GM21447 (cell line): ENCODE data around the gene PDLIM5.
"Not testable (repeated sequence)": the region's sequence is repeated elsewhere in the genome, so short reads cannot be mapped to it uniquely, and the experiment has no call there.

Experiments used
- ATAC-seq: cut with Tn5 transposase; IDR thresholded peaks from one replicate; pipeline ENCODE4 v1.9.1; 2021; ENCODE audit not compliant: unreplicated experiment

Gene PDLIM5

DNA sequence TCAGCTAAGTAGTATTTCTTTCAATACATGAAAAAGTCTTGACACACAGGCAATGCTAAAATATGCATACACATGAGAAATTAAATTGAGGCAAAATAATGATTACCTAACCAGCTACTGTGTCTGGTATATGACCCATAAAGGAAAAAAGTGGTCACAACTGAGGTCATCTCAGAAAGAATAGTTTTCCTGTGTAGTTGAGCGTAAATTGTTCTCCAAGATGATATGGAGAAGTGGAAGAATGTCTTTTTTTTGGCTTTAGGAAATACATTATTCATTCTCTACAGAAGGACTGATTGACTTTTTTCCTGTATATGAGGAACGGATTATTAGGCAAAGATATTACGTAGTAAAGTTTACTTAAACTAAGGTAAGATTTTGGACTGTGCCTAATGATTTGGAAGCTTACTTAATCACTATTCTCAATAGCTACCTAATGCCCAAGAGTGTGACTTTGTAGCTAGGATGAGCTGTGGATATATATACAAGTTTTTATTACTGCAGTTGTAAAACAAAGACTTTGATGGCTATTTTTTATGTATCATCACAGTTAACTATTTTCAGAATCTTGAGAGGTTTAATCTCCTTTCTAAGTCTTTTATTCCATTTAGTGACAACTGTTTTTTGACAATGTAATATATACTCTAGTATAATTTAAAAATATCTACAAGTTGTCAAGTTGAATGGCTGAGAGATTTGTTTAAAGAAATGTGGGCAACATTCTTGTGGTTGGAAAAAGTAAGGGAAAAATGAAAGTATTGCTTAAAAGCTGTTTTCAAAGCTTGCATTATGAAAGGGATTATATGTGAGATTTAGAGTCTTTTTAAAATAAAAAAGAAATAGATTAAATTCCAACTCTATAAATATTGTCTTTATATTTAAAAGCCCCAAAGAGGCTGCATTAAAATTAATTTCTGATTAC is 100.2 kb downstream of the PDLIM5 start:
- no peak for ATAC-seq

DNA sequence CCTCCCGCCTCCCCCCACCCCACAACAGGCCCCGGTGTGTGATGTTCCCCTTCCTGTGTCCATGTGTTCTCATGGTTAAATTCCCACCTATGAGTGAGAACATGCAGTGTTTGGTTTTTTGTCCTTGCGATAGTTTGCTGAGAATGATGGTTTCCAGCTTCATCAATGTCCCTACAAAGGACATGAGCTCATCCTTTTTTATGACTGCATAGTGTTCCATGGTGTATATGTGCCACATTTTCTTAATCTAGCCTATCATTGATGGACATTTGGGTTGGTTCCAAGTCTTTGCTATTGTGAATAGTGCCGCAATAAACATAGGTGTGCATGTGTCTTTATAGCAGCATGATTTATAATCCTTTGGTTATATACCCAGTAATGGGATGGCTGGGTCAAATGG is 104.3 kb downstream of the PDLIM5 start:
- ATAC-seq: not testable (repeated sequence)

GRCh38 chr4:94557632-94558031 is 105.9 kb downstream of the PDLIM5 start:
- ATAC-seq: not testable (repeated sequence)

DNA sequence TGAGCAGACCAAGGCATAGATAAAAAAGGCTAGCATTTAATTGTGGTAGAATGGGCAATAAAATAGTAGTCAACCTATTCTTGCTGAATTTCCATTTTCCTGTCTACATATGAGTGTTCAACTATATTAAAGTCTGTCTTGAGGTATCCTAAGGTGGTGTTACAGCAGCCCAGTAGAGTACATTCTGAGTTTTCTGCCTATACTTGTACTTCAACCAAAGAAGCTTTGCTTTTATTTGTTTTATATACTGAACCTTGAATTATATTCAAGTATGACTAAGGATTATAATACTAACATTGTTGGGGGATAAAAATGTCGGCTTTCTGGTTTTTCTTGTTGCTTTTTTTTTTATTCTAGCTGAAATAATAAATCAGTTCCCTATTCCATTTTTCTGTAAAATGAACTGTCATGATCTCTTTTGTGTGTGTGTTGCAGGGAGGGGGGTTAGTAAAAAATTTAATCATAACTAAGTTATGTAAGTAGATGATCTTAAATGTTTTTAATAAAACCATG is 106.7 kb downstream of the PDLIM5 start:
- ATAC-seq: no peak

DNA sequence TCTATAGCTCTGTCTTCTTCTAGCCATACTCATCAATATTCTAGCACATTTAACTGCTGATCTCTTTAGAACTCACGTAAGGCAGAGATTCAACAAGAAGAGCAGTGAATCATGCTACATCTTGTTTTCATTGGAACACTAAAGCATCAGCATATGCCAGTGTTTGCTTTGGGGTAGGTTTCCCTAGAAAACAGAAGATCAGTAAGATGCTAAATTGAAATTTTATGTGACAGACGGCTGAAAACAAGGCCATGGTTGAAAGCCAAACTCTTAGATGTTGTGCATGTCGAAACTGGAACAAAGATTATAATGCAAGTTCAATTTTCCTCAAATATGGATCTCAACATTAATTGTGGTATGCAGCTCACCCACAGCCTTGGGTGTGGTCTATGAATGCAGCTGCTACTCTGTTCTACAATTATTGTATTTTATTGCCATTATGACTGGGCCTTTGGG is 107.6 kb downstream of the PDLIM5 start:
- no peak for ATAC-seq

- ATAC-seq: no peak
Observed at GRCh38 chr4:94561249-94562024, 109.7 kb downstream of the PDLIM5 start.

- ATAC-seq: no peak
Observed at GRCh38 chr4:94562285-94562684, 110.5 kb downstream of the PDLIM5 start.

- no peak for ATAC-seq
Observed at GRCh38 chr4:94564252-94564651, 112.5 kb downstream of the PDLIM5 start.

DNA sequence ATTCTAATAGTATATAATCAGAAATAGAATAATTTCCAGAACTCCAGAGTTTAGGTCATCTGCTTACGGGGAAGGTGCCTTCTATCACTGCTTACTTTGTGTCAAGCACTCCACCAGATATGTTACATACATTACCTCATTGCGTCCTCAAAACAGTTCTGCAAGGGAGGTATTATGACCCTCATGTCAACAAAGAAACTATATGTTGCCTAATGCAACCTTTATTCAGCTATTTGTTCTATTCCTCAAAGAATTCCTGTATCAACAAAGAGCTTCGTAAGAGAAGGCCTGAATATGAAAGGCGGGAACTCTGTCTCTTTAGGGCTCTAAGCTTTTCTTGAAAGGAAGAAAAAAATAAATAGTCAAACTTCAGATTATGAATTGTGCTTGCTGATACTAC is 114.7 kb downstream of the PDLIM5 start:
- ATAC-seq: no peak

GRCh38 chr4:94567811-94568210 is 116.1 kb downstream of the PDLIM5 start:
- peak; percentile 77 for ATAC-seq

- no peak for ATAC-seq
Observed at GRCh38 chr4:94570558-94570957, 118.8 kb downstream of the PDLIM5 start.

- no peak for ATAC-seq
Observed at GRCh38 chr4:94571298-94571697, 119.6 kb downstream of the PDLIM5 start.

DNA sequence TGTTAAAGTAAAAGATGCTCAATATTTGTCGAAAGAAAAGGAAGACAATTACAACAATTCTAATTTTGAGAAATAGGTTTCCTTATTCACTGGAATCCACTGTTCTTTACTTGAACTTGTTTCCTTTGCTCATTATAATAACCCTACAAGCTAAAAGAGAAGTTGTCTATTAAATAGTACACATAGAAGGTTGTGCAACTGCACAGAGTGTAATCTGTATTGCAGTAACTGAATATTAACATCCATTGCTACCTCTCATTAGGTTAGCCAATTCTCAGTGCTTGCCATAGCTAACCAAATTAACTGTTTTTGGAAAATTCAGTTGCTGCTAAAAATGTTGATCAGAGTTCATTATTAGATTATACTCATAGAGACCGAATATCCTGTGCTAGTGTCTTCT is 120.0 kb downstream of the PDLIM5 start:
- ATAC-seq: no peak

GRCh38 chr4:94574050-94574449 is 122.3 kb downstream of the PDLIM5 start:
- ATAC-seq: no peak

GRCh38 chr4:94574616-94575015 is 122.9 kb downstream of the PDLIM5 start:
- ATAC-seq: no peak

DNA sequence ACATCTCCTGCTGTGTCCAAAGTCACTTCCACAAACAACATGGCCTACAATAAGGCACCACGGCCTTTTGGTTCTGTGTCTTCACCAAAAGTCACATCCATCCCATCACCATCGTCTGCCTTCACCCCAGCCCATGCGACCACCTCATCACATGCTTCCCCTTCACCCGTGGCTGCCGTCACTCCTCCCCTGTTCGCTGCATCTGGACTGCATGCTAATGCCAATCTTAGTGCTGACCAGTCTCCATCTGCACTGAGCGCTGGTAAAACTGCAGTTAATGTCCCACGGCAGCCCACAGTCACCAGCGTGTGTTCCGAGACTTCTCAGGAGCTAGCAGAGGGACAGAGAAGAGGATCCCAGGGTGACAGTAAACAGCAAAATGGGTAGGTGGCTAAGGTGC is 123.9 kb downstream of the PDLIM5 start:
- ATAC-seq: no peak

DNA sequence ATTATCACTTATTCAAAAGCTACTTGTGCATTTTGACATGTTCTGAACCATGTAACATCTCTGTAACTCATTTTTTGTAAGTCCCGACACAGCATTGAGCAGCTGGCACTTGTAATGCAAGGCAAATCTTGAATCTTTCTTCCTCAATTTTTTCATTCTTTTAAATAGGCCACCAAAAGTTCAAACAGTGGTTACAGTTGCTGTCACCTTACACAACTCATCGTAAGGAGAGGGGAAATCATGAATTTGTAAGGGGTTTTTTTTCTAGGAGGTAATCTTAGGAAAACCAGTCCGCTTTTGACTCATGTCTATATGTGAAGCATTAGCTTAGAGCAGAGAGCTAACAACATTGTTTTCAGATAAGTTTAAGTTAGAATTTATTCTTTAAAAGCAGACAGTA is 124.5 kb downstream of the PDLIM5 start:
- ATAC-seq: no peak

DNA sequence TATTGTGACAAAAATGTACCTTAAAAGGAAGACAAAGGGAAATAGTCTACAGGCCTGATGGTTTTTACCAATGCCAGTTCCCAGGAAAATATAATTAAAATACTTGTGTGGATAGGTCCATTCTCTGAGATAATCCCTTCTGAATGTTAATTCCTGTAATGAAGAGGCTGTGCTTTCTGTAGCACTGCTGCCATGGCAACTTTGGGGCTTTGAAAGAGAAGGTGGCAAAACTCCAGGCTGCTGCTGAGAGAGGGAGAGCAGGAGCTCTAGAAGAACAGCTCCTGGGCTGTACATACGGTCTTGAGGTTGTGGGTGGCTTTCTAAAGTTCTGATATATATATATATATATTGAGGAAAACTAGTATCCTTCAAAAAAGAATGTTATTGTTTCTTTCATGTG is 125.4 kb downstream of the PDLIM5 start:
- ATAC-seq: no peak

- ATAC-seq: no peak
Observed at GRCh38 chr4:94578195-94578594, 126.5 kb downstream of the PDLIM5 start.

GRCh38 chr4:94581766-94582165 is 130.0 kb downstream of the PDLIM5 start:
- ATAC-seq: no peak

DNA sequence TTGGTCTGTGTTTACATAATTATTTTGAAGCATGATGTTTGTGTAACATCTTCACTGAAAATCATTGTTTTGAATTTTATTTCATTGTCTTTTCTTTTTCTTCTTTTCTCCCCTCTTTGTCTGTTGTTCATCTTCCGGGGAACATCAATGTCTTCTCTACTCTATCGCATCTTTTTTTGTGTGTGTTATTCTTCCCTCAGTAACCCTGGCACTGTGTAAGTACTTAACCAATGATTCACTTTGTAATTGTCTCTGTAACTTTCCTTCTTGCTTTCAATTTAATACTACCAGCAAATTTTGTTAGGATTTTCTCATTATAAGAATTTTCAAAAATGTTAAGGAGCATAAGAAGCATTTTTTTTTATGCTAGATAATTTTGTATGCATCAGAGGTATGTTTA is 130.8 kb downstream of the PDLIM5 start:
- no peak for ATAC-seq
